ENCODE measurements around the gene STPG2.

The STPG2 gene

GRCh38 chr4:98046665-98047064, 96.6 kb downstream of the STPG2 start:
- DNase-seq (ENCODE audit: low read depth): no peak
- no peak overlapping the region for H3K4me3 ChIP-seq (ENCODE audit: low read length)
- no peak for TF ChIP-seq CTCF (conservative IDR thresholded peaks at IDR 0.05; ENCODE audit: low read depth, low read length)

- DNase-seq (ENCODE audit: low read depth): no peak
- no peak overlapping the region for H3K4me3 ChIP-seq (ENCODE audit: low read length)
- TF ChIP-seq CTCF (conservative IDR thresholded peaks at IDR 0.05; ENCODE audit: low read depth, low read length): no peak
These were observed 113.2 kb downstream of the STPG2 start for GRCh38 chr4:98030059-98030458.

GRCh38 chr4:98027827-98028226, 115.4 kb downstream of the STPG2 start:
- peak; percentile 46 for TF ChIP-seq CTCF (conservative IDR thresholded peaks at IDR 0.05; ENCODE audit: low read depth, low read length)
- H3K4me3 ChIP-seq (ENCODE audit: low read length): no peak overlapping the region
- peak; percentile 9 for DNase-seq (ENCODE audit: low read depth)

- no peak for DNase-seq (ENCODE audit: low read depth)
- TF ChIP-seq CTCF (conservative IDR thresholded peaks at IDR 0.05; ENCODE audit: low read depth, low read length): no peak
- H3K4me3 ChIP-seq (ENCODE audit: low read length): no peak overlapping the region
These were observed 116.9 kb downstream of the STPG2 start for GRCh38 chr4:98026362-98026761.

- DNase-seq (ENCODE audit: low read depth): no peak
- no peak for TF ChIP-seq CTCF (conservative IDR thresholded peaks at IDR 0.05; ENCODE audit: low read depth, low read length)
- no peak overlapping the region for H3K4me3 ChIP-seq (ENCODE audit: low read length)
These were observed 136.4 kb downstream of the STPG2 start for GRCh38 chr4:98006814-98007412.

GRCh38 chr4:98006060-98006459, 137.2 kb downstream of the STPG2 start:
- H3K4me3 ChIP-seq (ENCODE audit: low read length): no peak overlapping the region
- no peak for TF ChIP-seq CTCF (conservative IDR thresholded peaks at IDR 0.05; ENCODE audit: low read depth, low read length)
- DNase-seq (ENCODE audit: low read depth): no peak

GRCh38 chr4:98000940-98001339, 142.3 kb downstream of the STPG2 start:
- H3K4me3 ChIP-seq (ENCODE audit: low read length): no peak overlapping the region
- DNase-seq (ENCODE audit: low read depth): no peak
- TF ChIP-seq CTCF (conservative IDR thresholded peaks at IDR 0.05; ENCODE audit: low read depth, low read length): no peak
